Adrenal gland (tissue), 12 donors: ENCODE results near the gene SLC35A4. TPM values are rescaled to one million over a fixed set of nuclear protein-coding genes. Genes with fewer than 3 reads are reported as not detected.

ENCODE experiments used
- DNase-seq, 7 donors: peaks; one replicate each; pipeline ENCODE4 v3.0.0-alpha.2; 2019 to 2020
- H3K27ac ChIP-seq, 5 donors: fragments of 200-600 bp; sonication (generic) in 4 of 5; 1 replicate in 3 of 5; 2 replicates in 2 of 5; pipeline versions ENCODE4 v1.5.1 to v1.8.0; 2016 to 2020; ENCODE audit warnings: mild to moderate bottlenecking in 1 of 5
- H3K27me3 ChIP-seq: fragments of 200-600 bp; 2 replicates; pipeline ENCODE4 v1.8.0; 2021
- H3K36me3 ChIP-seq, 2 donors: fragments of 200-600 bp; replicated peaks in 1 of 2; 1 replicate in 1 of 2; 2 replicates in 1 of 2; pipeline versions ENCODE4 v1.5.1 to v1.8.0; 2018 to 2022
- H3K4me1 ChIP-seq, 2 donors: fragments of 200-600 bp; replicated peaks in 1 of 2; 1 replicate in 1 of 2; 2 replicates in 1 of 2; pipeline versions ENCODE4 v1.5.1 to v1.8.0; 2018 to 2021
- H3K4me3 ChIP-seq, 4 donors: fragments of 200-600 bp; sonication (generic) in 3 of 4; one replicate each; pipeline ENCODE4 v1.5.1; 2016 to 2018
- H3K9me3 ChIP-seq, 3 donors: fragments of 200-600 bp; sonication (generic) in 1 of 3; replicated peaks in 1 of 3; 1 replicate in 2 of 3; 2 replicates in 1 of 3; pipeline versions ENCODE4 v1.5.1 to v1.8.0; 2016 to 2021
- CTCF ChIP-seq, 6 experiments: fragments of 450-650 bp in 4 of 6; fragments of 200-600 bp in 2 of 6; sonication (generic) in 1 of 6; IDR thresholded peaks; 1 replicate in 5 of 6; 2 replicates in 1 of 6; pipeline versions ENCODE4 v1.5.1 to v1.8.0; 2016 to 2021; ENCODE audit warnings: antibody characterized with exemption in 6 of 6, mild to moderate bottlenecking in 2 of 6, moderate library complexity in 1 of 6
- POLR2A ChIP-seq, 2 donors: fragments of 450-650 bp; IDR thresholded peaks; one replicate each; pipeline ENCODE4 v1.6.1; 2017; ENCODE audit warnings: antibody characterized with exemption in 2 of 2, mild to moderate bottlenecking in 2 of 2, moderate library complexity in 1 of 2
- WGBS, 4 donors: extraction: QIAGEN DNeasy Blood & Tissue Kit in 2 of 4; methylation state at CpG; one replicate each; pipeline versions ENCODE4 v1.1.5 to v1.1.7; 2013 to 2017; 5-methylcytosine and 5-hydroxymethylcytosine counted together
- intact Hi-C, 2 donors: fragments of 100-400 bp; cut with DNase I; formaldehyde crosslinking; loops; one replicate each; pipeline versions ENCODE4 v1.14.1 to v1.15.0; 2022 to 2023
- polyA plus RNA-seq, 3 donors: library from polyadenylated mRNA; stranded (reverse); fragments of 200-250 nt in 2 of 3; fragments of 350-450 nt in 1 of 3; fragmentation: Illumina TruSeq in 1 of 3; extraction: RNeasy Lipid Tissue Mini Kit (QIAGEN cat#74804) in 1 of 3; gene quantifications; one replicate each; pipeline ENCODE4 v1.2.3, GENCODE V29; 2013 to 2014
- total RNA-seq, 9 donors: library from RNA; depleted of rRNA in 4 of 9; stranded (reverse); fragments of >200 nt in 4 of 9; fragments of 120-200 nt in 1 of 9; fragmentation: NEBNext Ultra II Directional in 1 of 9; extraction: Animal tissue kit (Norgen Biotek cat#: 25700) in 1 of 9; gene quantifications; one replicate each; pipeline versions ENCODE4 v1.1.0 to v1.2.4, GENCODE V29; 2013 to 2023
- donor health status: healthy with polysubstance abuse.
- donor health status: Bipolar disorder and iron deficiency.
- donor health status: DM: yes; HTN: yes; CAD: no.
- donor health status: DM: no; HTN: no; CAD: no.
- donor health status: DM: no; HTN: no; CAD: no.
- donor health status: DM: yes; HTN: yes; CAD: no.

SLC35A4 gene
- total and polyA plus RNA-seq, 12 donors: 17.3 to 135 (median 82.2) TPM

GRCh38 chr5:140587495-140587894 is 22.9 kb downstream of the SLC35A4 start:
- H3K27me3 ChIP-seq: no peaks in the 10 kb centered on the region
- intact Hi-C loops: no loop called here
- 91 to 100% (median 95%) methylated on average over 1 of the region's 1 CpG for WGBS, 4 donors
- no peak for DNase-seq
- H3K4me1 ChIP-seq: peaks cover 0 to 32% of the 10 kb centered on the region in 2 donors
- peak overlapping the region in 1 of 5 donors; percentile 64 for H3K27ac ChIP-seq
- no peak for TF ChIP-seq CTCF (IDR thresholded peaks at IDR 0.05)
- H3K36me3 ChIP-seq: no peaks in the 10 kb centered on the region
- H3K9me3 ChIP-seq: no peaks in the 10 kb centered on the region
- H3K4me3 ChIP-seq: no peak overlapping the region

GRCh38 chr5:140588311-140589070 is 23.9 kb downstream of the SLC35A4 start:
- no peak for TF ChIP-seq CTCF (IDR thresholded peaks at IDR 0.05)
- WGBS, 4 donors: 28 to 45% (median 38%) methylated on average over 5 of the region's 5 CpGs
- intact Hi-C loops: no loop called here
- peak overlapping the region in 1 of 4 donors; percentile 17 for H3K4me3 ChIP-seq
- H3K9me3 ChIP-seq: no peaks in the 10 kb centered on the region
- peaks cover 0 to 32% of the 10 kb centered on the region in 2 donors for H3K4me1 ChIP-seq
- H3K27me3 ChIP-seq: no peaks in the 10 kb centered on the region
- H3K36me3 ChIP-seq: no peaks in the 10 kb centered on the region
- peak in 1 of 7 donors; percentile 51 for DNase-seq
- peak overlapping the region; percentile 32 to 74 (median 54) for H3K27ac ChIP-seq

- Histone ChIP-seq H3K27ac (peak overlapping the region in 1 of 5 donors; percentile 47), H3K36me3 (no peaks in the 10 kb centered on the region), H3K4me1 (peaks cover 16 to 44% of the 10 kb centered on the region in 2 donors)
Measured at GRCh38 chr5:140590861-140591260, 26.2 kb downstream of the SLC35A4 start.

More at GRCh38 chr5:140590861-140591260, 26.2 kb downstream of the SLC35A4 start:
- 89 to 94% (median 91%) methylated on average over 6 to 7 of the region's 7 CpGs for WGBS, 4 donors
- DNase-seq: peak in 1 of 7 donors; percentile 42
- Histone ChIP-seq H3K4me3 (no peak overlapping the region), H3K27me3 (no peaks in the 10 kb centered on the region), H3K9me3 (no peaks in the 10 kb centered on the region)
- no peak for TF ChIP-seq POLR2A (IDR thresholded peaks at IDR 0.05)
- TF ChIP-seq CTCF (IDR thresholded peaks at IDR 0.05): no peak
- intact Hi-C loops: no loop called here
